Amniotic epithelial cell (primary cell): ENCODE measurements around the gene IGDCC3.

Source experiments
- DNase-seq: peaks from one replicate; pipeline ENCODE4 v3.0.0-alpha.2; 2010; ENCODE audit warnings: low read depth

IGDCC3 gene

GRCh38 chr15:65328506-65329287 is 49.1 kb downstream of the IGDCC3 start:
- DNase-seq = no peak

GRCh38 chr15:65327651-65328393 is 50.0 kb downstream of the IGDCC3 start:
- no peak for DNase-seq

DNA sequence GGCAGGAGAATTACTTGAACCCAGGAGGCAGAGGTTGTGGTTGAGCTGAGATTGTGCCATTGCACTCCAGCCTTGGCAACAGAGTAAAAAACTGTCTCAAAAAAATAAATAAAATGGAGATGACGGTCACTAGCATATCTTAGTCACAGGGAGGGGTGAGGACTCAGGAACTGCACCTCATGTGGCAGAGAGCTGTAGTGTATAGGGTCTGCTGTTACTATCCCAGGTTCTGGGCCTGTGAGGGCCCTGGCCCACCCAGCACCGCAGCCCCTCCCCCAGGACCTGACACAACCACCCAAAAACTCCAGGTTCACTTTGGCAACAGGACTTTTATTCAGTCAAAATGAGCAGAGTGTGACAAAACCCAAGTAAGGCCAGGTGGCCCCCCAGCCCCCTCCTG is 51.0 kb downstream of the IGDCC3 start:
- DNase-seq = no peak

DNA sequence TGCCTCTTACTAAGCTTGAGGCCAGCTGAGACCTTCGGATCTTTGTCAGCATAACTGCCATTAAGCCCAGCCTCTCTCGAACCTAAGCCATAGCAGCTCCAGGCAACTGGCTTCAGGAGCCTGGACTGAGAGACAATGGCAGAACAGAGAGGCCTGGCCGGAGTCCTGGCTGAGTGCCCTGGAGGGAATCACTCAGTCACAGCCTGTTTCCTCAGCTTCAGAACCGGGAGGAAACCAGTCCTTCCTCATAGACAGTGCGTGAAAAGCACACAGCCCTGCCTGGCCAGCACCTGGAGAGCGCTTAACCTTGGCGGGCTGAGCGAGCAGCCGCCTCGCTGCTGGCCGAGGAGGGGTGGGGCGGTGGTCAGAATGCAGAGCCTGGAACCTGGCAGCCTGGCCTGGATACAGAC is 51.7 kb downstream of the IGDCC3 start:
- peak; percentile 14 for DNase-seq

DNA sequence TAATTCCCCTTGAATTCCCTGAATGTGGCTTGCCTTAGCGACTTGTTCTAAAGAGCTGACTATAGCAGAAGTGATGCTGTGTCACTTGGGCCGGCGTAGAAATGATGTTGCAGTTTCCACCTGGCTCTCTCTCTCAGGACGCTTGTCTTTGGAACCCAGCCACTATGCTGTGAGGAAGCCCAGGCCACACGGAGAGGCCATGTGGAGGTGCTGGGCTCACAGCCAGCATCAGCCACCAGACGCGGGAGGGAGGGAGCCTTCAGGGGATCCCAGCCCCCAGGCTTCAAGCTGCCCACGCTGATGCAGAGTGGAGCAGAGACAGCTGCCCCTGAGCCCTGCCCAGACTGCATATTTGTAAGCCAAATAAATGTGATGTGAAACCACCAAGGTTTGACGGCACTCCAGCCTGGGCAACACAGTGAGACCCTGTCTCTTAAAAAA is 54.7 kb downstream of the IGDCC3 start:
- peak; percentile 72 for DNase-seq

- peak; percentile 69 for DNase-seq
Measured at GRCh38 chr15:65318870-65319356, 58.9 kb downstream of the IGDCC3 start.

DNA sequence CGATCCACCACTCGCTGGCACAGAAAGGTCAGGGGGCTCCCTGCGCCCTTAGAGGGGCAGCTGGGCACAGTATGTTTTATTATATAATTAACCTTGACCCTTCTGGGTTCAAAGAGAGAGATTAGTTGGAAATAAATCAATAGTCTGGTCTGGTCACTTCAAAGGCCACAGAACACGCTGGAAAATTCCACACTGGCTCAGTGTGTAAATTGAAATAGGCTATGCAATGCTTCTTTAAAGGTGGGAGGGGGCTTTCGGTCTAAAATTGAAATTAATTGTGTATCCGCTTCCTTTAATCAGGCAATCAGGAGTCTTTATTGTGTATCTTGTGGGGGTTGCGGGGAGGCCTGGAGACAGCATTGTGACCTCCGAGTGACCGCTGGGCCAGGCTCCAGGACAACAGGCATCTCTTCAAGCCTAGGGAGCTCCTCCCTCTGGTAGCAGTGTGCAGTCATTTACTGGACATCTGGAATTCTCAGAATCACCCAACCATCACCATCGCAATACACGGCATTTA is 65.3 kb downstream of the IGDCC3 start:
- no peak for DNase-seq

DNA sequence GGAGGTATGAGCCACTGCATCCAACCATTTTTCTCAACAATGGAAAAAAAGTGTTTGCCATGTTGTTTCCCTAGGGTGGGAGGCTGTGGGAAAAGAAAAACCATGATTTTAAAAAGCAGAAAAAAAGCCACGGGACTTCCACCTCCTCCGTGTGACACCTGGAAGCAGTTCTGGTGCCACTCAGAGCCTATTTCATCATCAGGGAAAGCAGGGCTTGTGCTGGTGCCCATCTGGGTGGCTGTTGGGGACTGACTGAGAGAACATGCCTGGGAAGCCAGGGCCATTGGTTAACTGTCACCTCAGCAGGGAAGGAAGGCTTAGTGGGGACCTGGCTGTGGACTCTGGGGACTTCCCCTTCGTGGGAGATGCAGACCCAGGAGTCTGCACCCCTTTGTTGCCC is 66.0 kb downstream of the IGDCC3 start:
- DNase-seq = no peak

- DNase-seq = peak; percentile 64
Measured at GRCh38 chr15:65310431-65311137, 67.2 kb downstream of the IGDCC3 start.

- peak; percentile 49 for DNase-seq
Measured at GRCh38 chr15:65309882-65310418, 67.9 kb downstream of the IGDCC3 start.

DNA sequence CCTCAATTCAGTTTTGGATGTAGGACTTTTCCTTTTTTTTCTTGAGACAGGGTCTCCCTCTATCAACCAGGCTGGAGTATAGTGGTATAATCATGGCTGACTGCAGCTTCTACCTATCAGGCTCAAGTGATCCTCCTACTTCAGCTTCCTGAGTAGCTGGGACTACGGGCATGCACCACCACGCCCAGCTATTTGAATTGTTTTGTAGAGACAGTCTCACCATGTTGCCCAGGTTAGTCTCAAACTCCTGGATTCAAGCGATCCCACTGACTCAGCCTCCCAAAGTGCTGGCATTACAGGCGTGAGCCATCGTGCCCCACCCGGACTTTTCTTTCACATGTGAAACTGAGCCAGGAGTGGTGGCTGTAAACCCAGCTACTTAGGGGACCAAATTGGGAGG is 69.8 kb downstream of the IGDCC3 start:
- DNase-seq = no peak

DNA sequence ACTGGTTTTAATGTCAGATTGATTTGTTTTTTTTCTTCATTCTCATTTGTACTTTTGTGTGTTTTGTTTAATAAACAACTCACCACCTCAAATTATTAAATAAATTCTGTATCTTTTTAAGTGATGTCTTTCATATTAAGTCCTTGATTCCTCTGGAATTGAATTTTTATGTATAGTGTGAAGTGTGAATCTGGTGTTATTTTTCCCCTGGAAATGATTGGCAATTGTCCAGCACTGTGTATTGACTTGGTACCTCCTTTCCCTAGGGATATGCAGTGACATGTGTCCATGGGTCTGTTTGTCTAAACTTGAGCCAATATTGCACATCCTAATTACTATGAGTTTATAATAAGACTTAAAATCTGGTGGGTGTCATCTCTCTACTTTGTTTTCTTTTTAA is 71.3 kb downstream of the IGDCC3 start:
- DNase-seq = no peak

- no peak for DNase-seq
Measured at GRCh38 chr15:65305776-65306175, 72.0 kb downstream of the IGDCC3 start.

GRCh38 chr15:65305150-65305758 is 72.5 kb downstream of the IGDCC3 start:
- no peak for DNase-seq

DNA sequence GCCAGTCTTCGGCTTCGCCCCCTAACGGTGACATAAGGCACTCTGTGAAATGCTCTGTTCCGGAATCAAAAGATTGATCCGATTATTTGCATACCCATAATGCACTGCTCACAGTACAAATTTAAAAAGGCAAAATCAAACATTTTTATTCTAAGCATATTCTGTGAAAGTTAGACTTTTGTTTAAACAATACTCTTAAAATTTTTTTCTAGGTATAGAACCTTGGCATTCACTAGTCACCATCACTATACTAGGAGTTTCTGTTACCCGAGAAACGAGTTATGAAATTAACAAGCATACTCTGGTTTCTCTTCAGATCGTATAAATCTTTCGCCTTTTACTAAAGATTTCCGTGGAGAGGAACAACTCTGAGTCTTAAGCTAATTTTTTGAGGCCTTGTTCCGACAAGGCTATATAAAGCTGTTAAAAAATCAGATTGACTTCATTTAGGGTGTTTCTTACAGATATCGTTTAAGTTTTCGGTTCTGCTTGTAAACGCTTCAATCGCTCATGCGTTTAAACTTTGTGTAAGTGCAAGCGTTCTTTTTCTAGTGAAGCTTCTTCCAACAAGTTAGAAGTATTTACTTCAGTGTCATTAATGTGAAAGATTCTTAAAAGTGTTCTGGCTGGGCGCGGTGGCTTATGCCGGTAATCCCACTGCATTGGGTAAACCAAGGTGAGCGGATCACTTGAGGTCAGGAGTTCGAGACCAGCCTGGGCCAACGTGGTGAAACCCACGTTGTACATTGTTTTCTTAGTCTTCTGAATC is 73.2 kb downstream of the IGDCC3 start, which contains the start of gene RNU5B-1:
Gene RNU5B-1 (plus strand): TSS at position 297 of the 769 bp plus-strand sequence.
- peak; percentile 97 for DNase-seq

DNA sequence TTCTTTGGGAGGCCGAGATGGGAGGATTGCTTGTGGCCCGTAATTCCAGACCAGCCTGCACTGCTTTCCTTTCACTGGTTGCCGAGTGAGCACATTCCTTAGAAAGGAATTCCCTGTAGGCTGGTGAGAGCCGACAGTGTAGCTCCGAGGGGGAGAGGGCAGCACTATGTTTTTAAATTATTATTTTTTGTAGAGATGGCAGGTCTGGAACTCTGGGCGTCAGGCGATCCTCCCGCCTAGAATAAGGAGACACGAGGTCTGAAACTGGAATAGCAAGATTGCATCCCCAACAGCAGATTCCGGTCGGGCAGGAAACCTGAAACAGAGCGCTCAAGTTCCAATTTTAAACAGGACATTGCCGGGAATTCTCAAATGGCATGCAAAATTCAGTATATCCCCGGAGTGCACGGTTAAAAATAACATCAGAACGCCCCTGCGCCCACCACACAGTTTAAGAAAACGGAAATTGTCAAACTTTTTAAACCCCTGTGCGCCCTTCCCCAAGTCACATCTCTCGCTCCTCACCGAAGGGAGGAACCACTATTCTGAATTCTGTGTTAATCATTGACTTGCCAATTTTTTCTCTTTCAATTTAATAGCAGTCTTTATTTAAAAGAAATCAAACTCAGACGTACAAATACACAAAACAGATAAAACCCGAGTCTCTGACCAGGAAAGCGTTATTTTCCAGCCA is 74.0 kb downstream of the IGDCC3 start:
- peak; percentile 52 for DNase-seq

DNA sequence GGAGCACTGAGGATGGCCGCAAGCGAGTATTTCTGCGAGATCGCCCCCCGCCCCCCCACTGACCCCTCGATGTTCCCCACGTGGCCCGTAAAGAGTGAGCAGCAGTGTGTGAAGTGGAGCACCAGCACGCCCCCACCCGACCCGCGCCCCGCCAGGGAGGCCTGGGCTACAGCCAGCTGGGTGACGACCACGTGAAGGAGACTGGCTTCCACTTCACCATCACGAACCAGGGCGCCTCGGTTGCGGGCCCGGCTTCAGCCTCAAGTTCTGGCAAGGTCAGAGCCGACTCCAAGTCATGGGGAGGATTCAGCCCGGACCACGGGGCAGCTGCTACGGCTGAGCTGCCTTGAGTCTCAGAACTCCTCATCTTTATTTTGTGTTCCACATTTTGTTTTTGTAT is 75.7 kb downstream of the IGDCC3 start:
- no peak for DNase-seq

GRCh38 chr15:65300924-65301441 is 76.8 kb downstream of the IGDCC3 start:
- DNase-seq = no peak

- no peak for DNase-seq
Measured at GRCh38 chr15:65298731-65299130, 79.1 kb downstream of the IGDCC3 start.
